GM18909 (cell line): ENCODE data around the gene LIPM.

Experiments
- ATAC-seq: cut with Tn5 transposase; IDR thresholded peaks from one replicate; pipeline ENCODE4 v1.9.1; 2021; ENCODE audit warnings: mild to moderate bottlenecking; ENCODE audit not compliant: unreplicated experiment, poor library complexity

The LIPM gene

GRCh38 chr10:88802523-88803285 lies at the start of gene LIPM:
LIPM (plus strand) TSS chr10:88802730; CDS start chr10:88802897, 167 bp downstream.
- ATAC-seq = no peak

- ATAC-seq = no peak
Observed at GRCh38 chr10:88754287-88754686, 48.2 kb upstream of the LIPM start.

- peak; percentile 75 for ATAC-seq
Observed at GRCh38 chr10:88755753-88756152, 46.8 kb upstream of the LIPM start.

GRCh38 chr10:88756660-88757059 lies 45.9 kb upstream of the LIPM start:
- no peak for ATAC-seq

- no peak for ATAC-seq
Observed at GRCh38 chr10:88759366-88760101, 43.0 kb upstream of the LIPM start, which contains the start of gene LIPN. LIPN (plus strand) TSS chr10:88760020; CDS start chr10:88761406, 1,386 bp downstream.

GRCh38 chr10:88762906-88763305 lies 39.6 kb upstream of the LIPM start:
- ATAC-seq = no peak

- no peak for ATAC-seq
Observed at GRCh38 chr10:88763441-88763840, 39.1 kb upstream of the LIPM start.

GRCh38 chr10:88764110-88764509 lies 38.4 kb upstream of the LIPM start:
- ATAC-seq = peak; percentile 46

GRCh38 chr10:88765816-88766215 lies 36.7 kb upstream of the LIPM start:
- ATAC-seq = no peak

GRCh38 chr10:88769384-88769783 lies 33.1 kb upstream of the LIPM start:
- no peak for ATAC-seq

GRCh38 chr10:88781206-88781605 lies 21.3 kb upstream of the LIPM start:
- ATAC-seq = no peak

- no peak for ATAC-seq
Observed at GRCh38 chr10:88782222-88782621, 20.3 kb upstream of the LIPM start.

- ATAC-seq = no peak
Observed at GRCh38 chr10:88783724-88784123, 18.8 kb upstream of the LIPM start.

- ATAC-seq = no peak
Observed at GRCh38 chr10:88786032-88786770, 16.3 kb upstream of the LIPM start.

- no peak for ATAC-seq
Observed at GRCh38 chr10:88787463-88787862, 15.1 kb upstream of the LIPM start.

GRCh38 chr10:88788924-88789323 lies 13.6 kb upstream of the LIPM start:
- no peak for ATAC-seq

- no peak for ATAC-seq
Observed at GRCh38 chr10:88791924-88792323, 10.6 kb upstream of the LIPM start.

- no peak for ATAC-seq
Observed at GRCh38 chr10:88792661-88793060, 9.9 kb upstream of the LIPM start.

GRCh38 chr10:88793712-88794299 lies 8.7 kb upstream of the LIPM start:
- ATAC-seq = no peak

GRCh38 chr10:88794731-88795130 lies 7.8 kb upstream of the LIPM start:
- ATAC-seq = no peak
